Panc1 (cell line): Measurements from ENCODE around the gene LEMD2. TPM values are rescaled to one million over a fixed set of nuclear protein-coding genes. Genes with fewer than 3 reads are reported as not detected.

Source experiments
- ATAC-seq: fragments of 200-7000 bp; cut with Tn5 transposase; 2 replicates; pipeline ENCODE4 v1.9.1; 2020; ENCODE audit warnings: mild to moderate bottlenecking, moderate library complexity
- BruUV-seq: library from RNA; stranded (reverse); fragments of 400-500 nt; replicated peaks from 2 replicates; lab custom pipeline; 2021; lab: Mats Ljungman, UMichigan
- CTCF ChIA-PET: fragments of 300-600 bp; sonication (Branson Sonifier 250); formaldehyde crosslinking; loops from one replicate; lab custom pipeline; 2022; ENCODE audit warnings: antibody characterized with exemption; lab: Charles Lee
- POLR2A ChIA-PET: fragments of 300-600 bp; sonication (Branson Sonifier 250); formaldehyde crosslinking; loops from one replicate; lab custom pipeline; 2022; ENCODE audit warnings: antibody characterized with exemption; lab: Charles Lee
- DNase-seq: peaks from one replicate; pipeline ENCODE4 v3.0.0-alpha.2; 2010; ENCODE audit warnings: low read depth, low spot score
- H3K27ac ChIP-seq: 2 replicates; pipeline ENCODE4 v1.5.1; 2011; ENCODE audit warnings: mild to moderate bottlenecking, low read length, inconsistent platforms
- H3K27me3 ChIP-seq: fragments of 200-500 bp; sonication (Bioruptor generic); 2 replicates; pipeline ENCODE4 v1.6.0; 2014; ENCODE audit warnings: low read length, inconsistent platforms; ENCODE audit not compliant: control insufficient read depth, insufficient read depth
- H3K36me3 ChIP-seq: fragments of 200-500 bp; sonication (Bioruptor generic); 2 replicates; pipeline ENCODE4 v1.5.1; 2014; ENCODE audit warnings: inconsistent platforms, mild to moderate bottlenecking, low read length, moderate library complexity; ENCODE audit not compliant: control insufficient read depth, insufficient read depth
- H3K4me1 ChIP-seq: 2 replicates; pipeline ENCODE4 v1.5.1; 2011; ENCODE audit warnings: inconsistent platforms, mild to moderate bottlenecking, low read length, moderate library complexity; ENCODE audit not compliant: control insufficient read depth, insufficient read depth
- H3K4me3 ChIP-seq, 2 experiments: 2 replicates each; pipeline ENCODE4 v1.5.1; 2011 to 2012; ENCODE audit warnings: low read depth in 2 of 2, low read length in 2 of 2, mild to moderate bottlenecking in 2 of 2, inconsistent platforms in 1 of 2, moderate library complexity in 1 of 2
- H3K9me3 ChIP-seq: fragments of 200-500 bp; sonication (Bioruptor generic); 2 replicates; pipeline ENCODE4 v1.5.1; 2014; ENCODE audit warnings: low read depth, mild to moderate bottlenecking, inconsistent platforms, low read length, moderate library complexity; ENCODE audit not compliant: control insufficient read depth, insufficient read depth
- CTCF ChIP-seq: fragments of 450-650 bp; IDR thresholded peaks from 2 replicates; pipeline ENCODE4 v1.5.1; 2017; ENCODE audit warnings: mild to moderate bottlenecking
- POLR2AphosphoS5 ChIP-seq: IDR thresholded peaks from 2 replicates; pipeline ENCODE4 v1.6.1; 2012; ENCODE audit warnings: mild to moderate bottlenecking, low read depth, low read length, moderate library complexity
- REST ChIP-seq, 2 experiments: IDR thresholded peaks; 2 replicates each; pipeline ENCODE4 v1.6.1; 2011 to 2012; ENCODE audit warnings: low read depth in 2 of 2, control low read depth in 1 of 2, low read length in 1 of 2, mild to moderate bottlenecking in 1 of 2, moderate library complexity in 1 of 2; ENCODE audit not compliant: insufficient read depth in 1 of 2
- SIN3A ChIP-seq: IDR thresholded peaks from 2 replicates; pipeline ENCODE4 v1.6.1; 2012; ENCODE audit warnings: low read depth, mild to moderate bottlenecking, low read length, moderate library complexity, borderline replicate concordance; ENCODE audit not compliant: insufficient read depth
- TCF7L2 ChIP-seq: IDR thresholded peaks from 2 replicates; pipeline ENCODE4 v1.6.1; 2011; ENCODE audit warnings: mild to moderate bottlenecking, low read depth, low read length, inconsistent platforms
- in situ Hi-C: cut with HindIII; loops from 2 replicates; pipeline ENCODE4 v1.10.0; 2016; ENCODE audit warnings: low sequenced_read_pairs, low pct_unique_long_range_greater_than_20kb
- intact Hi-C: fragments of 100-400 bp; cut with micrococcal nuclease; formaldehyde crosslinking; loops from one replicate; pipeline ENCODE4 v1.10.0; 2022; ENCODE audit not compliant: unreplicated experiment
- total RNA-seq: library from RNA; stranded (reverse); gene quantifications from one replicate; pipeline ENCODE4 v1.2.1, GENCODE V29; 2021; ENCODE audit not compliant: unreplicated experiment

The LEMD2 gene
- total RNA-seq, 1 experiment from 2014 or later, result 89.8 TPM

GRCh38 chr6:33754222-33754621, 34.7 kb downstream of the LEMD2 start:
- ChIA-PET POLR2A (no interaction called here), CTCF (interaction anchor here (0.6 kb wide), 1 partner anchor 373 kb away, joined by 4 read pairs; no protein-coding TSS in a partner anchor)
- Histone ChIP-seq H3K4me1 (peaks cover 12% of the 10 kb centered on the region), H3K9me3 (no peaks in the 10 kb centered on the region), H3K27ac (no peak overlapping the region), H3K27me3 (no peaks in the 10 kb centered on the region), H3K4me3 (no peak overlapping the region), H3K36me3 (no peaks in the 10 kb centered on the region)
- intact Hi-C loops (no loop called here), in situ Hi-C loops (no loop called here)
- DNase-seq, result no peak
- TF ChIP-seq TCF7L2, result no peak
- TF ChIP-seq REST (IDR thresholded peaks at IDR 0.05; ENCODE audit: insufficient read depth in 1 of 2, low read depth in 2 of 2, low read length in 1 of 2), result no peak
- no peak for TF ChIP-seq POLR2AphosphoS5
- no peak for TF ChIP-seq CTCF
- no peak for TF ChIP-seq SIN3A
- no peak for ATAC-seq
- no TSS peak for BruUV-seq

- no peak overlapping the region for H3K27ac ChIP-seq
- BruUV-seq, result no TSS peak
- in situ Hi-C loops (no loop called here), intact Hi-C loops (no loop called here)
- H3K9me3 ChIP-seq, result no peaks in the 10 kb centered on the region
- H3K4me3 ChIP-seq, result no peak overlapping the region
- ChIA-PET CTCF (no interaction called here), POLR2A (no interaction called here)
- no peaks in the 10 kb centered on the region for H3K27me3 ChIP-seq
- H3K36me3 ChIP-seq, result no peaks in the 10 kb centered on the region
- ATAC-seq, result 0 out of 2 replicates have a peak, but pooled peaks have one; percentile 13
- peaks cover 9% of the 10 kb centered on the region for H3K4me1 ChIP-seq
- TF ChIP-seq CTCF (no peak), REST (IDR thresholded peaks at IDR 0.05; ENCODE audit: insufficient read depth in 1 of 2, low read depth in 2 of 2, low read length in 1 of 2) (no peak), SIN3A (no peak), POLR2AphosphoS5 (no peak)
- no peak for DNase-seq
Measured at GRCh38 chr6:33752646-33753015, 36.3 kb downstream of the LEMD2 start.
